PC-9 (cell line): ENCODE data around the gene HMOX2.

Experiments
- EZH2 ChIP-seq: fragments of 200-600 bp; sonication (generic); IDR thresholded peaks from 2 replicates; pipeline ENCODE4 v1.8.0; 2017; ENCODE audit warnings: antibody characterized with exemption, low read depth
- TF ChIP-seq, protein P1 (sequence below): fragments of 200-600 bp; sonication (generic); conservative IDR thresholded peaks from 2 replicates; pipeline ENCODE4 v1.6.1; 2017; ENCODE audit warnings: mixed run types, antibody characterized with exemption, mild to moderate bottlenecking, moderate library complexity

GRCh38 chr16:4489030-4489429, 12.8 kb downstream of the HMOX2 start:
- TF ChIP-seq, protein P1, sequence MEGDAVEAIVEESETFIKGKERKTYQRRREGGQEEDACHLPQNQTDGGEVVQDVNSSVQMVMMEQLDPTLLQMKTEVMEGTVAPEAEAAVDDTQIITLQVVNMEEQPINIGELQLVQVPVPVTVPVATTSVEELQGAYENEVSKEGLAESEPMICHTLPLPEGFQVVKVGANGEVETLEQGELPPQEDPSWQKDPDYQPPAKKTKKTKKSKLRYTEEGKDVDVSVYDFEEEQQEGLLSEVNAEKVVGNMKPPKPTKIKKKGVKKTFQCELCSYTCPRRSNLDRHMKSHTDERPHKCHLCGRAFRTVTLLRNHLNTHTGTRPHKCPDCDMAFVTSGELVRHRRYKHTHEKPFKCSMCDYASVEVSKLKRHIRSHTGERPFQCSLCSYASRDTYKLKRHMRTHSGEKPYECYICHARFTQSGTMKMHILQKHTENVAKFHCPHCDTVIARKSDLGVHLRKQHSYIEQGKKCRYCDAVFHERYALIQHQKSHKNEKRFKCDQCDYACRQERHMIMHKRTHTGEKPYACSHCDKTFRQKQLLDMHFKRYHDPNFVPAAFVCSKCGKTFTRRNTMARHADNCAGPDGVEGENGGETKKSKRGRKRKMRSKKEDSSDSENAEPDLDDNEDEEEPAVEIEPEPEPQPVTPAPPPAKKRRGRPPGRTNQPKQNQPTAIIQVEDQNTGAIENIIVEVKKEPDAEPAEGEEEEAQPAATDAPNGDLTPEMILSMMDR = no peak
- TF ChIP-seq EZH2 = no peak
